ENCODE data around the gene ZNF14. TPM values are rescaled to one million over a fixed set of nuclear protein-coding genes. Genes with fewer than 3 reads are reported as not detected.

The ZNF14 gene
- total and polyA plus RNA-seq, 2 donors (not counting 3 experiments of a cell fraction or from before 2014, with no cell fraction given) = 0.65 to 2.6 TPM

DNA sequence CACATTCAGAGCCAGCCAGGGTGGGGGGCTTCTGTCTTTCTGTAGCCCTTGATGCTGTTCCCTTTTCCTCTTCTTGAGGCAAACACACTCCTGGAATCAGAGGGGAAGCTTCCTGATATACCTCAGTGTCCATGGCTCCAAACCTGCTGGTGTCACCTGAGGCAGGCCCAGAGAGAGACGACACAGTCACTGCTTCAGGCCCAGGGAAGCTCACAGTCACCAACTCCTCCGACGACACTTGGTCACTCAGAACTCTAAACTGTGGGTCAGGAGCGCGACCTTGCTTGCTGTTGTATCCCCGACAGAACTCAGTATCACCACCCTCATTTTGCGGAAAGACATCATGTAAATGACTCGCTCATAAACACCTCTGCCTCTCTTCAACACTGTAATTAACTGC lies 70.6 kb downstream of the ZNF14 start:
- Histone ChIP-seq H3K4me1 (ENCODE audit: control insufficient read depth, extremely low read depth, insufficient read depth, low read length) (peaks cover 3% of the 10 kb centered on the region), H3K79me2 (ENCODE audit: control insufficient read depth, insufficient read depth, low read length) (peaks cover 22% of the 10 kb centered on the region), H3K4me3 (replicated peaks in 1 of 3; ENCODE audit: insufficient read depth in 1 of 3, low read depth in 1 of 3, low read length in 3 of 3) (peak overlapping the region in 1 of 3 experiments; percentile 57), H2AFZ (ENCODE audit: low read depth, low read length) (no peak overlapping the region), H3K9me1 (replicated peaks; ENCODE audit: control insufficient read depth, extremely low read depth, insufficient read depth, low read length) (no peaks in the 10 kb centered on the region), H3K27ac (ENCODE audit: insufficient read depth, low read depth, low read length) (no peak overlapping the region), H3K36me3 (ENCODE audit: control insufficient read depth in 2 of 2, extremely low read depth in 1 of 2, insufficient read depth in 2 of 2, low read length in 2 of 2) (peaks cover 5 to 15% of the 10 kb centered on the region in 2 experiments), H3K9me3 (replicated peaks; ENCODE audit: control insufficient read depth, insufficient read depth, low read length) (no peaks in the 10 kb centered on the region), H4K20me1 (replicated peaks; ENCODE audit: control insufficient read depth, extremely low read depth, insufficient read depth, low read length) (no peaks in the 10 kb centered on the region), H3K27me3 (ENCODE audit: control insufficient read depth in 2 of 2, insufficient read depth in 2 of 2, low read length in 2 of 2) (no peaks in the 10 kb centered on the region), H3K9ac (replicated peaks; ENCODE audit: extremely low read depth, insufficient read depth, low read length) (no peak overlapping the region), H3K4me2 (ENCODE audit: insufficient read depth, low read length) (peak overlapping the region; percentile 76)
- no peak for TF ChIP-seq POLR2A (IDR thresholded peaks at IDR 0.05; ENCODE audit: low read depth, low read length)
- TF ChIP-seq, protein P1, sequence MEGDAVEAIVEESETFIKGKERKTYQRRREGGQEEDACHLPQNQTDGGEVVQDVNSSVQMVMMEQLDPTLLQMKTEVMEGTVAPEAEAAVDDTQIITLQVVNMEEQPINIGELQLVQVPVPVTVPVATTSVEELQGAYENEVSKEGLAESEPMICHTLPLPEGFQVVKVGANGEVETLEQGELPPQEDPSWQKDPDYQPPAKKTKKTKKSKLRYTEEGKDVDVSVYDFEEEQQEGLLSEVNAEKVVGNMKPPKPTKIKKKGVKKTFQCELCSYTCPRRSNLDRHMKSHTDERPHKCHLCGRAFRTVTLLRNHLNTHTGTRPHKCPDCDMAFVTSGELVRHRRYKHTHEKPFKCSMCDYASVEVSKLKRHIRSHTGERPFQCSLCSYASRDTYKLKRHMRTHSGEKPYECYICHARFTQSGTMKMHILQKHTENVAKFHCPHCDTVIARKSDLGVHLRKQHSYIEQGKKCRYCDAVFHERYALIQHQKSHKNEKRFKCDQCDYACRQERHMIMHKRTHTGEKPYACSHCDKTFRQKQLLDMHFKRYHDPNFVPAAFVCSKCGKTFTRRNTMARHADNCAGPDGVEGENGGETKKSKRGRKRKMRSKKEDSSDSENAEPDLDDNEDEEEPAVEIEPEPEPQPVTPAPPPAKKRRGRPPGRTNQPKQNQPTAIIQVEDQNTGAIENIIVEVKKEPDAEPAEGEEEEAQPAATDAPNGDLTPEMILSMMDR (IDR thresholded peaks at IDR 0.05; ENCODE audit: extremely low read depth in 1 of 2, insufficient read depth in 1 of 2, low read depth in 1 of 2, low read length in 2 of 2) = no peak
- no peak for TF ChIP-seq FOS (IDR thresholded peaks at IDR 0.05; ENCODE audit: borderline replicate concordance, insufficient read depth, low read length)
- no peak for TF ChIP-seq JUN (IDR thresholded peaks at IDR 0.05; ENCODE audit: borderline replicate concordance, insufficient read depth, insufficient read length, low read depth)
- TF ChIP-seq POLR2AphosphoS5 (IDR thresholded peaks at IDR 0.05; ENCODE audit: insufficient read depth, low read depth, low read length) = no peak
- TF ChIP-seq EZH2 (IDR thresholded peaks at IDR 0.05; ENCODE audit: borderline replicate concordance, low read depth, low read length, severe bottlenecking) = no peak
- TF ChIP-seq GATA2 (IDR thresholded peaks at IDR 0.05; ENCODE audit: insufficient read depth, insufficient read length, low read depth, low read length) = no peak
- TF ChIP-seq, protein P2, sequence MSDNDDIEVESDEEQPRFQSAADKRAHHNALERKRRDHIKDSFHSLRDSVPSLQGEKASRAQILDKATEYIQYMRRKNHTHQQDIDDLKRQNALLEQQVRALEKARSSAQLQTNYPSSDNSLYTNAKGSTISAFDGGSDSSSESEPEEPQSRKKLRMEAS (IDR thresholded peaks at IDR 0.05; ENCODE audit: insufficient read depth, insufficient read length) = no peak
- no peak for TF ChIP-seq MYC (IDR thresholded peaks at IDR 0.05; ENCODE audit: low read depth, low read length)
- dilution Hi-C loops (cut with MboI; ENCODE audit: extremely low pct_ligation_motif_present, low sequenced_read_pairs) = no loop called here
- DNase-seq (ENCODE audit: low read depth, low spot score) (no peak), FAIRE-seq (no peak)
- ChIA-PET POLR2A (no interaction called here), CTCF (no interaction called here)
- BruUV-seq (replicated peaks) = no TSS peak
- intact Hi-C loops (cut with micrococcal nuclease) = loop anchor here (2.0 to 10.0 kb wide), 2 partner anchors 204 to 242 kb away; partner anchors contain the start of gene ZNF93
